ENCODE results near the gene TNFRSF25.

DNA sequence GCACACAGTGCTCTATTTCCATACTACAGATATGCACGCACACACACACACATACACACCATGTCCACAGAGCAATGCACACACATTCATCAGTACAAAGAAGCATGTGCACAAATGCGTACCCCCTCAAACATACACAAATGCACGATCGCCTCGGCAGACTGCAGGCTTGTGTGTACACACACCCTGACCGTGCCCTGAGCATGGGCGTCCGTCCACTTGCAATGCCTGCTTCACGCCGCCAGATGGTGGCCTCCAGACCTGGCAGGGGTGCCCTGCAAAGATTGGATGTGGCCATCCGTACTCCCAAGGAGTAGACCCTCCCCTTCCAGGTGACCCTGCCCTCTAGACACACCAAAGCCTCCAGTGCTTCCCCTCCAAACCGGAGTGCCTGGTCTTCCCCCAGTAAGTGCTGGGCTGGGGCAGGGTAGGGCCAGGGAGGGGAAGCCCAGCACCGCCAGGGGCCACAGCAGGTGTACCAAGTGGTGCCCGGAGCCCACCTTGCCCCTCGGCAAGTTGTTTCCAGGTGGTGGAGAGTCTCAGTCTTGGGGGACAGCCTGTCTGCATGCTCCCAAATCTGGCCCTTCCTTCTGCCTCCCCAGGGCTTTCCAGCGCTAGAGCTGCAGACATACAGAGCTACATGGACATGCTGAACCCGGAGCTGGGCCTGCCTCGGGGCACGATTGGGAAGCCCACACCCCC, 20.8 kb downstream of the TNFRSF25 start:
- TF ChIP-seq EZH2 (IDR thresholded peaks at IDR 0.05; ENCODE audit: insufficient read depth, poor library complexity, severe bottlenecking) (no peak), EZH2phosphoT487 (IDR thresholded peaks at IDR 0.05; ENCODE audit: insufficient read depth, low read depth) (no peak)
